ENCODE measurements around the gene RTN4IP1.

DNA sequence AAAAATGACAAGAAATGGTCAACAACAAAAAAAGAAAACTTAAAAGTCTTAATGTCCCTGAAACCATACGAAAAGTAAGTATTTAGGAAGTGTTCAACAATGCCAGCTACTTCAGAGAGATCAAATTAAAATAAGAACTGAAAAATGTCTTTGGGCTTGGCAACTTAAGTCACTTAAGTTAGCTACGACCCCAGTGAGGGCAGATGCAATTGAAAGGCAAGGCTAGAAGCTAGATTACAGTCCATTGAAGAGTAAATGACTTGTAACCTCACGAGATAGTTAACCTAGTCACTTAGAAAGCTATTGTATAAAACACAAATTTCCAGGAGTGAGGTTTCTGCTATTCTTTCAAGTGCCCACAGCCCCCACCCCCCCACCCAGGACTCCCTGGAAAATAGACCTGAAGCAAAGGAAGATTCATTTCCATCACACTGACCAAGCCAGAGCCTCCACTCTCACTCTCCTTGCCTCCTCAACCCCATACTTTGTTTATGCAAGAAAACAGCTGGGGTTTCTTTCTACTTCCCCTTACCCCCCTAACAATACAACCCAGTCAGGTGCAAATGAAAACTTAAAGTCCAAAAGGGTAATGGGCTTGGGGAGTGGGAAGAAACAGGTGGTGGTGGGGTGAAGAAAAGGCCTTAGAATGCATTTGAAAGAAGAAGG, 14.6 kb downstream of the RTN4IP1 start:
- TF ChIP-seq RCOR1 (IDR thresholded peaks at IDR 0.05; ENCODE audit: low read length): no peak
- TF ChIP-seq GATA2 (CRISPR knock-in tag; IDR thresholded peaks at IDR 0.05): no peak
- TF ChIP-seq SIN3A (IDR thresholded peaks at IDR 0.05; ENCODE audit: borderline replicate concordance, low read depth, low read length): no peak
- TF ChIP-seq YY1 (IDR thresholded peaks at IDR 0.05; ENCODE audit: low read depth): no peak
- no peak for TF ChIP-seq TCF12 (IDR thresholded peaks at IDR 0.05)
- TF ChIP-seq FOXM1 (IDR thresholded peaks at IDR 0.05; ENCODE audit: low read depth): no peak
- TF ChIP-seq, protein P1, sequence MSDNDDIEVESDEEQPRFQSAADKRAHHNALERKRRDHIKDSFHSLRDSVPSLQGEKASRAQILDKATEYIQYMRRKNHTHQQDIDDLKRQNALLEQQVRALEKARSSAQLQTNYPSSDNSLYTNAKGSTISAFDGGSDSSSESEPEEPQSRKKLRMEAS (IDR thresholded peaks at IDR 0.05; ENCODE audit: low read depth): no peak
- TF ChIP-seq, protein P2, sequence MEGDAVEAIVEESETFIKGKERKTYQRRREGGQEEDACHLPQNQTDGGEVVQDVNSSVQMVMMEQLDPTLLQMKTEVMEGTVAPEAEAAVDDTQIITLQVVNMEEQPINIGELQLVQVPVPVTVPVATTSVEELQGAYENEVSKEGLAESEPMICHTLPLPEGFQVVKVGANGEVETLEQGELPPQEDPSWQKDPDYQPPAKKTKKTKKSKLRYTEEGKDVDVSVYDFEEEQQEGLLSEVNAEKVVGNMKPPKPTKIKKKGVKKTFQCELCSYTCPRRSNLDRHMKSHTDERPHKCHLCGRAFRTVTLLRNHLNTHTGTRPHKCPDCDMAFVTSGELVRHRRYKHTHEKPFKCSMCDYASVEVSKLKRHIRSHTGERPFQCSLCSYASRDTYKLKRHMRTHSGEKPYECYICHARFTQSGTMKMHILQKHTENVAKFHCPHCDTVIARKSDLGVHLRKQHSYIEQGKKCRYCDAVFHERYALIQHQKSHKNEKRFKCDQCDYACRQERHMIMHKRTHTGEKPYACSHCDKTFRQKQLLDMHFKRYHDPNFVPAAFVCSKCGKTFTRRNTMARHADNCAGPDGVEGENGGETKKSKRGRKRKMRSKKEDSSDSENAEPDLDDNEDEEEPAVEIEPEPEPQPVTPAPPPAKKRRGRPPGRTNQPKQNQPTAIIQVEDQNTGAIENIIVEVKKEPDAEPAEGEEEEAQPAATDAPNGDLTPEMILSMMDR (IDR thresholded peaks at IDR 0.05): no peak
- no peak for TF ChIP-seq POLR2AphosphoS5 (IDR thresholded peaks at IDR 0.05; ENCODE audit: low read depth, low read length)
- TF ChIP-seq, protein P3, sequence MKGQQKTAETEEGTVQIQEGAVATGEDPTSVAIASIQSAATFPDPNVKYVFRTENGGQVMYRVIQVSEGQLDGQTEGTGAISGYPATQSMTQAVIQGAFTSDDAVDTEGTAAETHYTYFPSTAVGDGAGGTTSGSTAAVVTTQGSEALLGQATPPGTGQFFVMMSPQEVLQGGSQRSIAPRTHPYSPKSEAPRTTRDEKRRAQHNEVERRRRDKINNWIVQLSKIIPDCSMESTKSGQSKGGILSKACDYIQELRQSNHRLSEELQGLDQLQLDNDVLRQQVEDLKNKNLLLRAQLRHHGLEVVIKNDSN (IDR thresholded peaks at IDR 0.05; ENCODE audit: borderline replicate concordance, low read depth): no peak
- no peak for TF ChIP-seq FOSL2 (IDR thresholded peaks at IDR 0.05; ENCODE audit: borderline replicate concordance, low read depth)
- no peak for TF ChIP-seq GABPA (IDR thresholded peaks at IDR 0.05; ENCODE audit: low read depth)
- TF ChIP-seq TAF1 (IDR thresholded peaks at IDR 0.05; ENCODE audit: borderline replicate concordance, low read depth, low read length): no peak

All from SK-N-SH (cell line).